HG03159 (cell line): ENCODE results near the gene RAB22A.
"Not testable (repeated sequence)": the region's sequence is repeated elsewhere in the genome, so short reads cannot be mapped to it uniquely, and the experiment has no call there.

Experiments used
- ATAC-seq: cut with Tn5 transposase; IDR thresholded peaks from one replicate; pipeline ENCODE4 v1.9.1; 2021; ENCODE audit warnings: mild to moderate bottlenecking, moderate library complexity; ENCODE audit not compliant: unreplicated experiment

Gene RAB22A

GRCh38 chr20:58342104-58342945, 32.8 kb downstream of the RAB22A start:
- ATAC-seq, result no peak

DNA sequence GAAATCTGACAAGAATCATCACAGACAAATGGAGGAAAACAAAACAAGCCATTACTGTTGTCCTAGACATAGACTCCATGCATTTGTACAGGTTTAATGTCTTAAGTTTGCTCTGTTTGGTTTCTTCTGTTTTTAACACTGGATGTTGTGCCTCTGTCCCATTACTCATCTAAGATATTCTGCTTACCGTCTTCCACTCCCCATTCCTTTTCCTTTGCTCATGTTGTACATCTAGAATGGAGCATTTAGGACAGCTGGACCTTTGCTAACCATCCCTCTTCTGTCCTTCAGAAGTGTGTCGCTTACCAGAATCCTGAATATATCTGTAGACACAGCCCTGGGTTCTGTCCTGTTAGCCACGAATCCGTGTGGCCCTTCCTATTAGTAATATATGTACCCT, 35.2 kb downstream of the RAB22A start:
- ATAC-seq, result no peak

DNA sequence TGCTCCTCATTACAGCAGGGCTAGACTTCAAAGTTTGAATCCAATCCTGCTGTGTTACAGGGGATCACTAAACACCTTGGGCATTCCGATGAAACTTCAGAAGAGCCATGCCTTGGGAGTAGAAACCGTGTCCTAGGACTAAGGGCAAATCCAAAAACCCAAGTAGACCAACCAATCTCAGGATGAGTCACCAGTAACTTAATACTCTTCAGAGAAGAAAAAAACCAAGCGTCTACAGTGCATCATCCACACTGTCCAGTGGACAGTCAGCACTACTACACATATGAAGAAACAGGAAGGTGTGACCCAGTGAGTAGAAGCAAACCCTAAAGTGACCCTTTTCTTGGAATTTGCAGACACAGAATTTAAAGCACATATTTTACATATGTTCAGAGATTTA, 40.1 kb downstream of the RAB22A start:
- no peak for ATAC-seq

DNA sequence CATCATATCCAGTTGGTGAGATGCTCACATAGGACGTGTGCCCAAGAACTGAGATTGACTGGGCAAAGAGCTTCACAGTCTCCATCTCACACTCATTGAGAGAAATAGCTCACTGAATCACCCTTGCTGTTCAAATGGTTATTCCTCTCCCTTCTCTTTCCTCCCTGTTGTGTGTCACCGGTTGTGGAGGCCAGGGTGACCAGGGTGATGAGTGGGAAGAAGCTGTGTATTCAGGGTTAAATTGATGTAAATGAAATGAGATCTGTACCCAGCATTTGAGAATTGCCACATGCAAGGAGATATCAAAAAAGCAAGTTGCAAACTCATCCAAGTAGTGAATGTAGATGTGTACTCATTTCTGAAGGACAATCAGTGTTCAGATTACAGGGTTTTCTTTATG, 43.0 kb downstream of the RAB22A start:
- ATAC-seq, result no peak

GRCh38 chr20:58359441-58359840, 49.9 kb downstream of the RAB22A start:
- no peak for ATAC-seq

DNA sequence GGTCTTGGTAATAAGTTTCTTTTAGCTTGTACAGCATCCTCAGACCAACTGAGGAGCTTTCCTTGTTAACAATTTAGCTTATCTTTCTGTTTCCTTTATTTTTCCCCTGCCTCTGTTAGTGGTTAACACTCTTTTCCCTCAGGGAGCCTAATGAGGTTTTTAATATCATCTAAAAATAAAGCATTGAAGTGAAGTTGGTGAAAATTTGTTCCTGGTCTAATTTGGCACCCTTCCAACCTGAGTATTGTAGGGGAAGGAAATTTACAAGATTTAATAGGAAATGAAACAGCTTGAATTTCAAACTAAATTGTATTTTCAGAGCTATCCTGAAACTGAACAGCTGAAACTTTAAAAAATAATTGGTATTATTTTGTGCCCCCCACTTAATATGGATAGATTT, 51.4 kb downstream of the RAB22A start:
- no peak for ATAC-seq

- ATAC-seq, result no peak
These were observed 52.1 kb downstream of the RAB22A start for GRCh38 chr20:58361481-58362205.

GRCh38 chr20:58362206-58362516, 52.6 kb downstream of the RAB22A start:
- ATAC-seq, result no peak

- ATAC-seq, result no peak
These were observed 53.5 kb downstream of the RAB22A start for GRCh38 chr20:58362970-58363369.

- no peak for ATAC-seq
These were observed 57.4 kb downstream of the RAB22A start for GRCh38 chr20:58366866-58367265.

DNA sequence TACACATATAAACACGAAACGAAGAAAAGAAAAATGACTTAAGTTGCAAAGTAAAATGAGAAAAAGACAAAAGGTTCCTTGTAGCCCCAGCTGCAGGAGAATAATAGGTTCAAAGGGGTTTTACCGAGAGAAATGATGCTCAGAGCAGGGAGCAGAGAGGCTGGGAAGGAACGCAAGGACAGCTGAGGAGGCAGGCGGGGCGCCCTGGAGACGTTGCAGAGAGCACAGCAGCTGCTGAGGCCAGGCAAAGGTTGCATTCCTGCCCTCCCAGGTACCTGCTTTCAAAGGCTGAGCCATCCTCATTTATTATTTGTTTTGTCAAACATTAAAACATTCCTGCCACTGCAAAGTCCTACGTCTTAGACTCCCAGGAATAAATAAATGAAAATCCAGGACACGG, 63.3 kb downstream of the RAB22A start:
- ATAC-seq, result no peak

GRCh38 chr20:58373296-58373695, 63.8 kb downstream of the RAB22A start:
- not testable (repeated sequence) for ATAC-seq

DNA sequence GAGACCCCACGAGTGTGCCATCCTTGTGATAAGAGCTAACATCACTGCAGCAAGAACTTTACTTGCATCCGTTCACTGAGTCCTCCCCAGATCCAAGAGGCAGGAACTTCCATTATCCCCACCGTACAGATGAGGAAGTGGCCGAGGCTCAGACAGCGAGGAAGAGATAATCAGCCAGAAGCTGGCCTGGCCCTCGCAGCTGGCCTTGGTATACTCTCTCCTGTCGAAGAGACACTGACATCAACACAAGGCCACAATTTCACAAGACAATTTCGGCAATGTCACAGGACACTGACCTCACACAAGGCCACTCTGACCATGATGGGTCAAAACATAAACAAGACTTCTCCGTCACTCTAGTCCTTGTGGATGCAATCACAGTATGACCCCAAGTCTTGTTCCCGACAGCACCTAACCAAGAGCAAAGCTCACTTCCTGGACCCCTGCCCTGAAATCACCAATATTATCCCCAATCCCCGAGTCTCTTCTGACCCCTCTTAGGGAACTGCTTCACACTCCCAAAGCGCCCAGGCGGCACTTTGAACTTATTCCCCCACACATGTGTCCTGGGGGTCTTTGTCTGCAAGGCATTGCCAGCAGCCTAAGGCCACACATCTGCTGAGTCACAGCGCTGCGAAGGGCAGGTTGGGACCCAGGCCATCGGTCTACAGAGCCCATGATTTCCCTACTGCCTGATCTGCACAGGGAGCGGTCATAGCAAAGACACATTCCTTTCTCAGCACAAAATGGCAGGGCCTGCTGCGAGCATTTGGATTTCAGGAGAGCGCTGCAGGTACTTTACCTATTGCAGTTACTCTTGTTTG, 64.7 kb downstream of the RAB22A start:
- ATAC-seq, result no peak

- ATAC-seq, result no peak
These were observed 65.6 kb downstream of the RAB22A start for GRCh38 chr20:58374906-58375758.

- no peak for ATAC-seq
These were observed 66.3 kb downstream of the RAB22A start for GRCh38 chr20:58375759-58376352.

GRCh38 chr20:58377017-58377416, 67.5 kb downstream of the RAB22A start:
- no peak for ATAC-seq

GRCh38 chr20:58377766-58378401, 68.4 kb downstream of the RAB22A start:
- ATAC-seq, result no peak

GRCh38 chr20:58378704-58379103, 69.2 kb downstream of the RAB22A start:
- ATAC-seq, result no peak

DNA sequence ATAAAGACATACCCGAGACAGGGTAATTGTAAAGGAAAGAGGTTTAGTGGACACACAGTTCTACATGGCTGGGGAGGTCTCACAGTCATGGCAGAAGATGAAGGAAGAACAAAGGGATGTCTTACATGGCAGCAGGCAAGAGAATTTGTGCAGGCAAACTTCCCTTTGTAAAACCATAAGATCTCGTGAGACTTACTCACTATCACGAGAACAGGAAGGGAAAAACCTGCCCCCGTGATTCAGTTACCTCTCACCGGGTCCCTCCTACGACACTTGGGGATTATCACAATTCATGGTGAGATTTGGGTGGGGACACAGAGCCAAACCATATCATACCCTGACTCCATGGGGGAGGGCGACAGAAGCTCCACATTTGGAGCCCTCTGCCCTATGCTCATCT, 72.1 kb downstream of the RAB22A start:
- ATAC-seq, result no peak

DNA sequence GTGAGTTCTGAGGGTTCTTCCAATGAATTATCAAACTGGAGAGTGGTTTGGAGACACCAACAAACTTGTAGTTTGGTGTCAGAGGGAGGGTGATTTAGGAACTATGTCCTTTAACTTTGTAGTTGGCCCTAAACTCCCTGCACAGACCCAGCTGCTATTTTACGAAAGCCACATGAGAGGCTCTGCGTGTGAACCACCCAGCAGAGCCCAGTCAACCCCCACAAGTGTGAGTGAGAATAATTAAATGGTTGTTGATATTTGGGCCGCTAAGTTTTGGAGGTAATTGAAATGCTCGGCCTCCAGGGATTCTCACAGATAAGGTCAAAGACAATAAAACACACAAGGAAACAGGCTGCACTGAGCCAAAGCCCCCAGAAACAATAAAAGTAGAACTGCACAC, 72.6 kb downstream of the RAB22A start:
- no peak for ATAC-seq
